Measurements from ENCODE around the gene PNPLA7.

Gene PNPLA7

DNA sequence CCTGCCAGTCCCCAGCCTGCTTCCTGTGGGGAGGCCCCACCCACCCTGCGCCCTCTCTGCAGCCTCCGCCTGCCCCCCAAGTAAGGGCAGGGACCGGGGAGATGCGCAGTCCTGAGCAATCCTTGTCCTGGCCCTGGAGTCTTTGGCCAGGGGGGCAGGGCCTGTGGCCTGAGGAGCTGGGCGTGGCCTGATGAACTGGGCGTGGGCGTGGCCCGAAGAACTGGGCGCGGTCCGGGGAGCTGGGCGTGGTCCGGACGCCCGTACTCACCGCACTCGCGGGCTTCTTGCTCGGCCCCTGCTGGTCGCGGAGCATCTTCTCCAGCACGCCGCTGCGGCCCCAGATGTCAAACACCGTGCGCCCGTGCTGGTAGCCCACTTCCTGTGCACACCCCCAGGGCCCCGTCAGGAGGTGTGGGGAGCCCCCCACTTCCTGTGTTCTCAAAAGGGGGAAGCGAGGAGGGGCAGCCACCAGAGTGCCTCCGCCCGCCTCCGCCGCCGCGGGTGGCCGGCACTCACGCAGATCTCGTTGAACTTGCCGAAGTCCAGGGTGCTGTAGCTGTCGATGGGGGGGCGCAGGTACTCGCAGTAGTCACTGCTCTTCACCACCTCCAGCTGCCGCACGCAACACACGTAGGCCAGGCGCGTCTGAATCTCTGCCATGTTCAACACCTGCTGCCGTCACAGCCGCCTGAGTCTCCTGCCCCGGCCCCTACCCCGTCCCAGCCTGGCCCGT lies 88.4 kb downstream of the PNPLA7 start:
- DNase-seq (ENCODE audit: low read depth), result no peak
- TF ChIP-seq, protein P1, sequence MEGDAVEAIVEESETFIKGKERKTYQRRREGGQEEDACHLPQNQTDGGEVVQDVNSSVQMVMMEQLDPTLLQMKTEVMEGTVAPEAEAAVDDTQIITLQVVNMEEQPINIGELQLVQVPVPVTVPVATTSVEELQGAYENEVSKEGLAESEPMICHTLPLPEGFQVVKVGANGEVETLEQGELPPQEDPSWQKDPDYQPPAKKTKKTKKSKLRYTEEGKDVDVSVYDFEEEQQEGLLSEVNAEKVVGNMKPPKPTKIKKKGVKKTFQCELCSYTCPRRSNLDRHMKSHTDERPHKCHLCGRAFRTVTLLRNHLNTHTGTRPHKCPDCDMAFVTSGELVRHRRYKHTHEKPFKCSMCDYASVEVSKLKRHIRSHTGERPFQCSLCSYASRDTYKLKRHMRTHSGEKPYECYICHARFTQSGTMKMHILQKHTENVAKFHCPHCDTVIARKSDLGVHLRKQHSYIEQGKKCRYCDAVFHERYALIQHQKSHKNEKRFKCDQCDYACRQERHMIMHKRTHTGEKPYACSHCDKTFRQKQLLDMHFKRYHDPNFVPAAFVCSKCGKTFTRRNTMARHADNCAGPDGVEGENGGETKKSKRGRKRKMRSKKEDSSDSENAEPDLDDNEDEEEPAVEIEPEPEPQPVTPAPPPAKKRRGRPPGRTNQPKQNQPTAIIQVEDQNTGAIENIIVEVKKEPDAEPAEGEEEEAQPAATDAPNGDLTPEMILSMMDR (IDR thresholded peaks at IDR 0.05; ENCODE audit: control insufficient read depth, extremely low read depth, insufficient read depth), result no peak
- H3K4me3 ChIP-seq (ENCODE audit: low read depth, low read length), result no peak overlapping the region

DNA sequence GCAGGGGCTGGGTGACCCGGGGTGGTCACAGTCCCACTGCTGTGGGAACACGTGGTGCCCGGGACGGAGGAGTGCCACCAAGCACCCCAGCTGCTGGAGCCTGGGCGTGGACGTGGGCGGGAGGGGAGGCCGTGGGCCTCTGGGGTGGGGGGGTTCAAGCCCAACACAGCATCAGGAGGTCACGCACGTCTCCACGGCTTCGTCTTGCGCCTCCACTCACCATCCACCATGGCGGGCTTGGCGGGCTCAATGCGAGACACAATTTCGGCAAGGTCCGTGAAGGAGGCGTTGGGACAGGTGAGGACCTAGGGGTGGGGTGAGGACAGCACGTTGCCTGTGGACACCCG lies 88.9 kb downstream of the PNPLA7 start:
- no peak for DNase-seq (ENCODE audit: low read depth)
- TF ChIP-seq, protein P1 (IDR thresholded peaks at IDR 0.05; ENCODE audit: control insufficient read depth, extremely low read depth, insufficient read depth), result no peak

DNA sequence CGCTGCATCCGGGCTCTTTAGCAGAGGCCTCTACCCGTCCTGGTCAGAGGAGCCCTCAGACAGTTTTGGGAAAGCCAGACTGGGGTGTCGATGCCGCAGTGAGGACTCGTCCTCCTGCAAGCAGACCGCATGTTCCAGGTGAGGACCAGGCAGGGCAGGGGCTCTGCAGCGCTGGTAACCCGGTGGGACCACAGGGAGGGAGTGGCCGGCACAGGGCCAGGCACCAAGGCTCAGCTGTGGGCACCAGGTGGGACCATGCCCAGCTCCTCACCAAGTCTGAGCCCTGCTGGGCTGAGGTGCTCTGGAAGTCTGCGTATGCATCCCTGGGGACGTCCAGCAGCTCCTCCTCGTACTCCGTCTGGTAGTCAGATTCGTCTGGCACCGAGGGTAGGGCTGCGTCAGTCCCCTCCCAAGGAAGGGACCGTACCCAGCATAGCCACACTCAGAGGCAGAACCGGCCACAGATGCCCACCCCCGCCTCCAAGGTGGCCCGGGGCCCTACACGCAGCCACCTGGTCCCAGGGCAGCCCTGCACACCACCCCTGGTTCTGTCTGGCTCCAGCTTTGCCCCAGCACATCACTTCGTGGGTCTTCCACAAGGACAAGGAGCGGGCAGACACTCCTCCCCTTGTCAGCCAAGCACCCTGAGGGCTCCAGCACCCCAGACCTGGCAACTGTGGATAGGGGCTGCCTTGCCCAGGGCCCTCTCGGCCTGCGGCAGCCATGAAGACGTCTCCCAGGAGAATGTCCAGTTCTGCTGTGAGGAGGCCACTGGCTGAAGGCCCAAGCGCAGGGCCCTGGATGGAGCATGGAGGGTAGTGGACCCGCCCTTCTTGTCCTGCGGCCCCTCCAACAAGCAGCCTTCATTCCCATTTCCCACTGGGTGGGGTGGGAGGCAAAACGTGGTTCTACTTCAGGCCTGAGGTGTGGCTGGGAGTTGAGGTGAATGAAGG lies 89.6 kb downstream of the PNPLA7 start:
- TF ChIP-seq, protein P1 (IDR thresholded peaks at IDR 0.05; ENCODE audit: control insufficient read depth, extremely low read depth, insufficient read depth), result no peak
- H3K4me3 ChIP-seq (ENCODE audit: low read depth, low read length), result no peak overlapping the region
- no peak for DNase-seq (ENCODE audit: low read depth)

More for the DNA sequence above, 88.9 kb downstream of the PNPLA7 start:
- H3K4me3 ChIP-seq (ENCODE audit: low read depth, low read length), result no peak overlapping the region

- TF ChIP-seq, protein P1 (IDR thresholded peaks at IDR 0.05; ENCODE audit: control insufficient read depth, extremely low read depth, insufficient read depth), result no peak
- DNase-seq (ENCODE audit: low read depth), result no peak
- H3K4me3 ChIP-seq (ENCODE audit: low read depth, low read length), result peak overlapping the region; percentile 11; the same call in 1 of the 2 replicates
Measured at GRCh38 chr9:137459601-137460362, 90.4 kb downstream of the PNPLA7 start.

DNA sequence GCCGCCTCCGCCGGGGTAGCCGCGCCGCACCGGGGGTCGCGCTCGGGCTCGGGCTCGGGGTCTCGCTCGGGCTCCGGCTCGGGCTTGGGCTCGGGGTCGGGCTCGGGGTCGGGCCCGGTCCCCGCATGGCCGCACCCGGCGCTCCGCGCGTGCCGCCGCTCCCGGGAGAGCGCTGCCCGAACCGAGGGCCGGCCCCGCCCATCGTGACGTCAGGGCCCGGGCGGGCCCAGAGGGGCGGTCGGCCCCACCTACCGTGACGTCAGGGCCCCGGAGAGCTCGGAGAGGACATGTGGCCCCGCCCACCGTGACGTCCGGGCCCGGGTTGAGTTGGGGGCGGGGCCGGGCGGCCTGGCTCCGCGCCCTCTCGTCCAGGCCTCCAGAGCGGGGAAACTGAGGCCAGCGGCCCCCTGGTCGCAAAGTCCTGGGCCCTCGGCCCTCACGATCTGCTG lies 91.0 kb downstream of the PNPLA7 start, which contains the start of gene NSMF:
TSS of gene NSMF (minus strand) at position 183 of the 449 bp plus-strand sequence. CDS start 232 bp downstream, outside the sequence.
- H3K4me3 ChIP-seq (ENCODE audit: low read depth, low read length), result peak within 1 kb of the TSS; percentile 69
- TF ChIP-seq, protein P1 (IDR thresholded peaks at IDR 0.05; ENCODE audit: control insufficient read depth, extremely low read depth, insufficient read depth), result no peak
- peak; percentile 41 for DNase-seq (ENCODE audit: low read depth)

Measured in LNCaP clone FGC (cell line).